Skin of body (tissue), 2 donors: ENCODE data around the gene COCH. TPM values are rescaled to one million over a fixed set of nuclear protein-coding genes. Genes with fewer than 3 reads are reported as not detected.

Source experiments
- DNase-seq: peaks from one replicate; lab custom pipeline; 2025; lab: John Stamatoyannopoulos, UW
- total RNA-seq: library from RNA; depleted of rRNA; stranded (reverse); fragments of >200 nt; gene quantifications from one replicate; pipeline ENCODE4 v1.2.3, GENCODE V29; 2014

The COCH gene
- total RNA-seq, result 7.9 TPM

DNA sequence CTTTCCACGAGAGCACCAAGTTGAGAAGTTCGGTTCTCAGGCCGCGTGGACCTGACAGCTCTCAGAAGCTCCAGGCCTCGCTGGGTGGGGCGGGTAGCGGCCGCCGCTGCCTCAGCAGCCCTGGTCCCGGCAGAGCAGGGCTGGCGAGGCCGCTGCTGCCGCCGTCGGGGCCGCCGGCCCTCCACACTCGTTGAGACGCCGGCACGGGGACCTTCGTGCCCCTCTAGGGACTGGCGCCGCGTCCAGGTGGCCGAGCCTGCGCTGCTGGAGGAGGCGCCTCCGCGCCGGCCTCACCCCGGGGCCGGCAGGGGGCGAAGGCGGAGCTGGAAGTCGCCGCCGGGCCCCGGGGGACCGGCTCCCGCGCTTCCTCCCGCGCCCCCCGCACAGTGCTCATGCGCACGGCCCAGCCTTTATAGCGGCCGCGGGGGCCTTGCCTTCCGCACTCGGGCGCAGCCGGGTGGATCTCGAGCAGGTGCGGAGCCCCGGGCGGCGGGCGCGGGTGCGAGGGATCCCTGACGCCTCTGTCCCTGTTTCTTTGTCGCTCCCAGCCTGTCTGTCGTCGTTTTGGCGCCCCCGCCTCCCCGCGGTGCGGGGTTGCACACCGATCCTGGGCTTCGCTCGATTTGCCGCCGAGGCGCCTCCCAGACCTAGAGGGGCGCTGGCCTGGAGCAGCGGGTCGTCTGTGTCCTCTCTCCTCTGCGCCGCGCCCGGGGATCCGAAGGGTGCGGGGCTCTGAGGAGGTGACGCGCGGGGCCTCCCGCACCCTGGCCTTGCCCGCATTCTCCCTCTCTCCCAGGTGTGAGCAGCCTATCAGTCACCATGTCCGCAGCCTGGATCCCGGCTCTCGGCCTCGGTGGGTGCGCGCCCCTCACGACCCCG is at the start of gene COCH:
Gene COCH (plus strand): TSS at position 440 of the 879 bp plus-strand sequence. CDS start 380 bp downstream, at position 820.
- no peak for DNase-seq

DNA sequence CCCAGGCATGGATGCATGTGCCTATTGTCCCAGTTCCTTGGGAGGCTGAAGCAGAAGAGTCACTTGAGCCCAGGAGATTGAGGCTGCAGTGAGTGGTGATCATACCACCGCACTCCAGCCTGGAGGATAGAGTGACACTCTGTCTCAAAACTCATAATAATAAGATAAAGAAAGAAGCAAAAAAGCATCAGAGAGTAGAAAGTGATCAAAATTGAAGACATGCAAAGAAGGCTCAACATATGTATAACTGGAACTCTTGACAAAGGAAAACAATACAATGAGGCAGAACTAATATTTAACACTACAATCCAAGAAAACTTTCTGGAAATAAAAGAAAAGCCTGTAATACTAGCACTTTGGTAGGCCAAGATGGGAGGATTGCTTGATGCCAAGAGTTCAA is 48.3 kb upstream of the COCH start:
- no peak for DNase-seq

DNA sequence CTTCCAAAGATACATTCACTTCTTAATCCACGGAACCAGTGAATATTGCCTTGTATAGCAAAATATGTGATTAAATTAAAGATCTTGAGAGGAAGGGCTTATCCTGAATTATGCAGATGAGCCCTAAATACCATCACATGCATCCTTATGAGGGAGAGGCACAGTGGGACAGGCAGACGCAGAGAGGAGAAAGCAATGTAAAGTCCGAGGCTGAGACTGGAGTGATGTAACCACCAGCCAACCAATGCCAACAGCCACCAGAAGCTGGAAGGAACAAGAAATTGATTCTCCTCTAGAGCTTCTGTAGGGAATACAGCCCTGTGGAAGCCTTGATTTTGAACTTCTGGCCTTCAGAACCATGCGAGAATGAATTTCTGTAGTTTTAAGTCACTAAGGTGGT is 44.5 kb upstream of the COCH start:
- no peak for DNase-seq

DNA sequence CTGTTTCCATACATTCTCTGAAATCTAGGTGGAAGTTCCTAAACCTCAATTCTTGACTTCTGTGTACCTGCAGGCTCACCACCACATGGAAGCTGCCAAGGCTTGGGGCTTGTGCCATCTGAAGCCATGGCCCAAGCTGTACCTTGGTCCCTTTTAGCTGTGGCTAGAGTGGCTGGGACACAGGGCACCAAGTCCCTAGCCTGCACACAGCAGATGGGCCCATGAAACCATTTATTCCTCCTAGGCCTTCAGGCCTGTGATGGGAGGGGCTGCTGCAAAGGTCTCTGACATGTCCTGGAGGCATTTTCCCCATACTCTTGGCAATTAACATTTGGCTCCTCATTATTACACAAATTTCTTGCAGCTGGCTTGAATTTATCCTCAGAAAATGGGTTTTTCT is 40.0 kb upstream of the COCH start:
- no peak for DNase-seq

DNA sequence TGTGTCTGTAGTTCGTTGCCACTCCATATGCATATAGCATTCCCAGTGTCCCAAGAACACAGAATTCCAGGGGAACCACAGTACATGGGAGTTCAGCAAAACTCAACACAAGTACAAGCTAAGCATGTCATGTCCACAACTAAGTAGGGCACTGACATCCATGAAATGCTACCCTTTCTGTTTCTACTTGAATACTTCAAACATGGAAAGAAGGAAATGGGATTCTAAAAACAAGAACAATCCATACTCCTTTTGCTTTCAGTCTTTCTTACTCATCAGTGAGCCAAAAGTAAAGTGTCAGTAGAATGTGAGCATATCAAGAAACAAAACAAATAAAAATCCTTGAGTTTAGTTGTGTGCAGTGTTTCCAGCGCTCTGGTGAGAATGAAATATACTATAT is 36.0 kb upstream of the COCH start:
- no peak for DNase-seq

DNA sequence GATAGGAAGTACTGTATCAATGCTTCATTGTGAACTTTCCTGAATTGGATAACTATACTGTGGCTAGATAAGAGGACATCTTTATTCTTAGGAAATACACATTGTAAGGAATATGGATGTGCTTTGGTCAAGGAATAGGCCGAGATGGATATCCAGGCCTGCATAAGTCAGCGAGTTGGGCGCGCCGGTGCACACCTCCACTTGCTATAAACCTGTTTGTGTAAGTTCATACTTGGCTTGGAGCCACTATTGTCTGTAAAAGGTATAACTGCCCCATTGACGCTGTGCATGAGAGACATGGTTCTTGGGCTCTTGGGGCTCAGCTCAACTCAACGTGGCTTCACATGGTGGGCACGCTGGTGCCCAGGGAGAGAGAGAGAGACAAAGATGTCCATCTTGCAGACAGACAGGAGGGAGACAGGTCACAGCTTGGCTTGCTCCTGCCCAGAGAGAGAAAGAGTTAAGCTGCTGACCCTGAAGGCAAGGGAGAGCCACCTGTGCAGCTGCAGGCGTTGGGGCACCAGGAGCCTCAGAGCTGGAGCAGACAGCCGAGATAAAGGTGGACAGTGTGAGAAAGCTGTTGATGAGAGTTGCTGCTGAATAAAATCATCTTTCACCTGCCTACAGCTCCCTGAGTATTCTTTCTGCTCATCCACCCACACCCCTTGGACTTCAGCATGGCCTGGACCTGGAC is 34.1 kb upstream of the COCH start:
- no peak for DNase-seq

DNA sequence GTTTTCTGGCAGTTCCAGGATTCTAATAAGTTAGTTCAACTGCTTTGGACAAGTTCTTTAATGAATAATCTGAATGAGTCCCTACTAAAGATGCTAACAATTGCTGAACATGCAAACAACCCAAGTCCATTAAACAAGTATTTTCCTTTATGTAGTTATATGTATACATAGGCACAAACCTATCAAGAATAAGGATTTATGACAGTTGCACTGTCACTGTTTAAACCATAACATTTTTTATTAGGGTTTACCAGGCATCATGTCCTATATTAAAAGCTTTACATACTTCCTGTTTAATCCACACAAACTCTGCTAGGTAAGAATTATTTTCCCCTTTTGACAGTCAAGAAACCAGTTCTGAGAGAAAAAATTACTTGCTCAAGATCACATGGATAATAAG is 31.9 kb upstream of the COCH start:
- no peak for DNase-seq

DNA sequence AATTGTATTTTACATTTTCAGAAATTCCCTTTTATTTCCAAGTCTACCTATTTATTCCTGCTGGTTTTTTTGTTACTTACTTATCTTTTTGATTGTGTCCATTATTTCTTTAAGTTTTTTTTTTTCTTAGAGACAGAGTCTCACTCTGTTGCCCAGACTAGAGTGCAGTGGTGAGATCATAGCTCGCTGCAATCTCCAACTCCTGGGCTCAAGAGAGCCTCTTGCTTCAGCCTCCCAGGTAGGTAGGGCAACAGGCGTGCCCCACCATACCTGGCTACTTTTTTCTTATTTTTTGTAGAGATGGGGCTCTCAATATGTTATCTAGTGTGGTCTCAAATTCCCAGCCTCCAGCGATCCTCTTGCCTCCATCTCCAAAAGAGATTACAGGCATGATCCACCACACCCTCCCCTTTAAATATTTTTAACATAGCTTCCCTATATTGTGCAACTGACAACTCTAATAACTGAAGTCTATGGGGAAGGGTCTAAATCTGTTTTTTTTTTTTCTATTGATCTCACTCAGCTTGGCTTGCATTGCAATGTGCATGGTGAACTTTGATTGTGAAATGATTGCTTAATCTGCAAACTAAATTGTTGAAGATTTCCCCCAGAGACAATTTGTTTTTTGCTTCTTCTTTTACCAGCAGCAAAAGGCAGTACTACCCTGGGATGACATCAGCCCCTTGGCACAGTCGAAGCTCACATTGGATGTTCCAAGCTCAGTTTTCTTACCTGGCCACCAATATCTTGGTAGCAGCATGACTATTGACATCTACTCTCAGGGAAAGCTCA is 25.7 kb upstream of the COCH start:
- DNase-seq, result no peak

DNA sequence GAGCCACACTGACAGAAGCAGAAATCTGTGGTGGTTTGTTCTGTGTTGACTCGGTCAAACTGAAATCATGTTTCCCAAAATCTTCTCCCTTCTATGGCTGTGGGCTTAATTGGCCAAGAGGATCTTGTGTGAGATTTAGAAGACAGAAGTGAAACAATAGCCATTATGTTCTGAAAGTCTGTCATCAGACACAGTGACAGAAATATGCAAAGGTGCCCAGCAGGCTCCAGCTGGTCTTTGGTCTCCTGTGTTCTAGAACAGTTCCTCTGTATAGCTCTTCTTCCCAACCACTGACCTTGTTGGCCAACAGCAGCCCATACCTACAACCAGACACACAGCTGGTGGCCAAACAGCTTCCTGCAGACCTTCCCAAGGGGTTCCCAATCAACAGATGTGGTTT is 25.0 kb upstream of the COCH start:
- no peak for DNase-seq

DNA sequence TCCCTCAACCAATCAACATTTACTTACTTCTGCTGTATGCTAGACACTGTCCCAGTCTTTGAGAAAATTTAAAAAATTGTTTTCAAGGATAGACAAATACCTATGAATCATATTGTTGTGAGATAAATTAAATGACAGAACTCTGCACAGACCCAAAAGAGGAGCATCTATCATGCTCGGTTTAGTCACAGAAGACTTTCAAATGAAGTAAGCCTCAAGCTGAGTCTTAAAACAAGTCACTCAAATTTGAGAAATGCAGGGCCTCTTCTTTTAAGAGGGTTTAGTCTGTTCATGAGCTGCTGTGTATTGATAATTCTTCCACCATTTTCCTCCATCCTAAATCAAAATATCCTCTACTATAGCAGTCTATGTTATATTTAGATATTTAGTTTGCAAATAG is 24.4 kb upstream of the COCH start:
- DNase-seq, result no peak

DNA sequence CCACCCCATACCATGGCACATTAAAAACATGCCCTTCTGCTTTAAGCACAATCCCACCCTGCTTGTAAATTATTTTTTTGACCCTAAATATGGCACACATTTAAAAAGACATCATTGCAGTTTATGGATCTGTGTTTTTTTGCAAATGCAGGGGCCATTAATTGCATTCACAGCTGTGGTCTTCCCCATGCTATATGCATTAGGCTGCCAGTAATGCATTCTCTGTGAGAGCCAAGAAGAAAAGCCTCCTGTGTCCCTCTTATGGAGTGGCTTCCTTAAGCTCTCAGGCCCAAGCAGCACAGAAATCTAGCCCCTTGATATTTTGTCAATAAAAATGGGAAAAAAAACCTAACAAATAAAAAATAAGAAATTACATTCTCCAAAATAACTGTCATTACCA is 20.4 kb upstream of the COCH start:
- no peak for DNase-seq

DNA sequence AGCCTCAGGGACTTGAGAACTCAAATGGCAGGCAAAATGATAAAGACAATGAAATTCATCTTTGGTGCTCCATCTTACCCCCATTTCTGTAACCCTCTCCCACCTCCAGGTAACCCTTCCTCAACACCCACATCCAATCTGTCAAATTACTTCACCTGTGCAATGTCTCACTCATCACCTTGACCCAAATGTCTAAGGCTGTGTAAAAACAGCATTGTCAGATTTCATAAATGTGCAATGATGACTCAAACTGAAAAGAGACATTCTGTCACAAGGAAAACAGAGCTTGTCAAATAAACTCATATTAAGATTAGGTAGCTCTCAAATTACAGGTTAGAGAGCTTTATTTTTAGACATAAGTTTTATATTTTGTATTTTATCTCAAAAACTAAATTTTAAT is 19.9 kb upstream of the COCH start:
- DNase-seq, result no peak

DNA sequence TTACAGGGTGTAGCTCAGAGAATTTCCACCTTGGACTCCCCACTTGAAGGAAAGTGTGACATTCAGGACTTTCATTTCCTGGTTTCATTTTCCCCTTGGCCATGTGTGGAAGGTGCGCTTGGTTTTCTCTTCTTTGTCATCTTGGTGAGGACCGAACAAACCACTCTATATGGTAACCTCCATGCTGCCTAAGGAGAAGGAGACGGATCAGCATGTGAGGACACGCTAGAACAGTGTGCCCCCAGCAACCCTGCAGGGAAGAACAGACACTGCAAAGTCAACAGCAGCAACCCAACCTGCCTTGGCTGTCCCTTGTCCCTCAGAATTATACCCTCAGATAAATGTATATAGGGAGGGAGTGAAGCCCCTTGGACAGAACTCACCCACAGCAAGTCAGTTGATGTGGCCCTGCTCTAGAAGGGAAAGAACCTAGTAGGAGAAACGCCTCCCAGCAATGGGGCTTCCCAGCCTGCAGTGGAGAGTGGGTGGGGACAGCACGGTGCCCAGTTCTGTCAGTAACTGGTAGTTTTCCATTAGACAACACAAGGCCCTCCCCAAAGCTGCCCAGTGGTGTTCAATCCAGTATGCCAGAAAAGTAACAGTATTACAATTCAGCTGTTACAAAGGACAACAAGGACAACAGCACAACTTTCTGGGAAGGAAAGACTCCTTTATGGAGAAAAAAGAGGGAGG is 18.9 kb upstream of the COCH start:
- no peak for DNase-seq

DNA sequence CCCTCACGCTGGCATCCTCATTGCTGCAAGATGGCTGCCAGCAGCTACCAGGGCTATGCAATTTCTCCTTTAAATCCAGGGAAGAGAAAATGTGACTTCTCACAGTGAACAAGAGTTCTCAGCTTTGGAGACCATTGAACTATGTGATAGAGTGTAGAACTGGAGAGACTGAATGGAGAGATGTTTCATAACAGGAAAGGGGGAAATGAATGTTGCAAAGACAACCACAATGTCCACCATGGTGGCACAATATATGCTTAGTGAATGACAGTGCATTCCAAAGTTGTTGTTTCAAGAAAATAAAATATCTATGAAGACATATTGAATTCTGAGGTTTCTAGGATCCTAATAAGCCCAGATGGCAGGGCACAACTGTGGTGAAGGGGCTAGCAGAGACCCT is 13.2 kb upstream of the COCH start:
- DNase-seq, result no peak

DNA sequence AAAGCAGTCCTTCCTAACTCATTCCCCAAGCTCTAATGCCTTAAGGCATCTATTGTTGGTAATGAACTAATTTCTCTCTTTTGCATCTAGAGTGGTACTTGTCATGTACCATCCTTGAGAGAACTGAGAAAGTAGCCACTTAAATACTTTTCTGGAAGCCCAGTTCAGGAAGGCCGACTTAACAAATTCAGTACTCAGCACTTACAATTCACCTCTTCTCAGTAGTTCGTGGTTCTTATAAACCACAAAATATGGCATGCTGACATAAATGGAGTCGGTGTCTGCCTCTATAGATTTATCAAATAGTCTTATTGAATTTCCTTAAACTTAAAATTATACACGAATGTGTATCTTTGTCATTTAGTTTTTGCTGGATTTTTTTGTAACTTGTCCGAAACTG is 9.4 kb upstream of the COCH start:
- DNase-seq, result no peak

DNA sequence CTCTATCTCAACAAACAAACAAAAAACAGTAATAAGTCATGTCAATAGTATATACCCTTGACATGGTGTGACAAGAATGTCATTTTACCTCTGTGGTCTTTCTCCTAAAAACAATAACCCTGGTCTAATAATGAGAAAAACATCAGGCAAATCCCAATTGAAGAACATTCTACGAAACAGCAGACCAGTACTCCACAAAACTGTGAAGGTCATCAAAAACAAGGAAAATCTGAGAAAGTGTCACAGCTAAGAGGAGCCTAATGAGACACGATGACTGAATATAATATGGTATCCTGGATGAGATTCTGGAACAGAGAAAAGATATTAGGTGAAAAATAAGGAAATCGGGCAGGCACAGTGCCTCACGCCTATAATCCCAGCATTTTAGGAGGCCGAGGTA is 5.6 kb upstream of the COCH start:
- DNase-seq, result no peak

DNA sequence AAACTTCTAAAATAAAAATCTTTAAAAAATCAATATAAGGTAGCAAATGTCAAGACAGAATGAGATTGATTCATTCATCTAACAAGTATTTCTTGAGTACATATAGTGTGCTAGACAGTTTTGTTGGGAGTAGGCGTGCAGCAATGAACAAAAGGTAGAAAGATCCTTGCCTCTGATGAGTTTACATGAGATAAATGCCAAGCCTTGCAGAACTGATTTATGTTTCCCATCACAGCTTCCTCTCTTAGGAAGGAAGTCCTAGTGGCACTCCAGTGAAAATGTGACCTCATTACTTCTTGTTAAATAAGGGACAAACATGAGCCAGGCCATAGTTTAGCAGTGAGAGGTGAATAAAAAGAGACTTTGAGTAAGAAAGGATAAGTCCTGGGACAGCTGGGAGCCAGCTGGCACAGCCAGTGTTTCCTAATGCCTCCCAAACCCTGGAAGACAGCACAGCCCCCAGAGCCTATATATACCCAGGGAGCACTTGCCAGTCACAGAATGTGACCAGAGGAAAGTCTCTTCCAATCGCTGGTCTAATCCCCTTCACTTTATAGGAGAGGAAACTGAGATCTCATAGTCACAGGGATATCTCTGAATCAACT is 4.7 kb upstream of the COCH start:
- no peak for DNase-seq

DNA sequence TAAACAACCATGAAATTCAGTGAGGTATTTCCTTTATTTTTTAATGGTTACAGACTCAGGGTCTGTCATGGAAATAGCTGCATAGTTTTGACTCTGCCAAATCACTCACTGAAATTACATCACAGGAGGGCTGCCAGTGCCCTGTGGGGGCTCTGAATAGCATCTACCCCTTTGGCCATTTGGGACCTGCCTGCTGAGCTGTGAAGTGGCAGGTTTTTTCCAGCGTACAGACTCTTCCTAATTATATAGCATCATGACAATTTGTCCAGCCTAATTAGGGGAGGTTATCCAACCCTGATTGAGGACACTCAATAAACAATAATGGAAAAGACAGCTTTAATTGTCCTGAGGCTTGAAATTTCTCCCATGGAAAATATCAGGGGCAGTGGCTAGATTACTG is 1.8 kb upstream of the COCH start:
- no peak for DNase-seq

DNA sequence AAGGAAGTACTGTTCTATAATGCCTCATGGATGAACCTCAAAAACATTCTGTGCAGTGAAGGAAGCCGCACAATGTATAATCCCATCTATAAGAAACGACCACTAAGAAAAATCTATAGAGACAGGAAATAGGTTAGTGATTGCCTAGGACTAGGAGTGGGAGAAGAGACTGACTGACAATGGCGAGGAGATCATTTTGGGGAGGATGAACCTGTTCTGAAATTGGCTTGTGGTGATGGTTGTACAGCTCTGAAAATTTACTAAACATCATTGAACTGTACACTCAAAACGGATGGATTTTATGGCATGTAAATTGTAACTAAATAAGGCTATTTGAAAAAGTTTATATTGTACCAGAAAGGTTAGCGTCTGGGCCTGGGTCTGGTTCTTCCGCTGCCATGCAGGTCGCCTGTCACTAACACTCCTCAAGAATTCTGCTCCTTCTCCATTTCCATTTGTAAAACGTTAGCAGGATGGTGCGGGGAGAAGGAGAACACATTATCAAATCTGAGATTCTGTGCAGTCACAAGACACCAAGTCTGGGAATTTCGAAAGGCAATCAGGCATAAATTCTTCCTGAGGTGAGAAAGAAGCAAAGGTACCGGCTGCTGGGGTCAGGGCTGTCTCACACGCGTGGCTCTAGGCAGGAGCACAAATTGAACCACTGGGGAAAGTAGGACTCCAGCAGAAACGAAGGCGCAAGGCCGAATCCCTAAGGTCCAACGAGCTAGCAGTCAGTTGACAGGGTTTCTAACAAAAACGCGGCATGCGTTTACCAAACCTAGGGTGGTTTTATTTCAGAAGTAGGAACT is 845 bp upstream of the COCH start:
- no peak for DNase-seq
